Measurements from ENCODE around the gene FAM72C. TPM values are rescaled to one million over a fixed set of nuclear protein-coding genes. Genes with fewer than 3 reads are reported as not detected.
A peak's percentile ranks its signal among the peaks of the same experiment; 100 is the strongest.
"Not testable (repeated sequence)": the region's sequence is repeated elsewhere in the genome, so short reads cannot be mapped to it uniquely, and the experiment has no call there.

Gene FAM72C
- total RNA-seq, 4 donors from 2014 or later = 0.24 to 0.47 TPM; not detected in 2

GRCh38 chr1:143938922-143939321, 32.9 kb downstream of the FAM72C start:
- DNase-seq (ENCODE audit: low spot score); ATAC-seq (ENCODE audit: low FRiP score): not testable (repeated sequence)

DNA sequence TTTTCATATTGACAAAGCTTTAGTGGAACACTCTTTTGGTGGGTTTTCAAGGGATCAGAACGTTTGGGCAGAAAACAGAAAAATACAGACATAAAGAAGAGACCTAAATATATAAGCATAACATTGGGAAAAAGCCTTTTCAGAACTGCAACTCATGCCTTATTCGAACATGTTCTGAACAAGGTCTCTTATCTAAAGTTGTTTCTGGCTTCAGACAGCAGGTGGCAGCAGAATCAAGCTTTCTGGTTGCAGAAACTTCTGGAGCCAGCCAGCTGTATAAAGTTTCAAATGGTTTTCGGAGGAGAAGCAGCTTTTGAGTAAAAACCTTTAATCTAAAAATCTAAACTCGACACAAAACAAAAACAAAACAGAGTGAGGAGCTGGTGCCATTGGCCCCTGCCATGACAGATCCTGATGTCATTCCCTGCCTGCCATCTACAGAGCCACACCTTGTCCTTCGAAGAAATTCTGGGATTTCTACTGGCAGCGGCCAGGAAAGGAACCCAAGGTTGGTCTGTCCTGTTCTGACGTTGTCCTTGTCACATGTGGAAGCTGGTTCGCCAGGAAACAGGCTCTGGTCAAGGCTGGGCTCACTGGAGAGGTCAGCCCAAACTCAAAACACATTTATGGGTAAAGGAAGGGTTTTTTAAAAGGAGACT, 35.2 kb downstream of the FAM72C start:
- peak; percentile 21 for DNase-seq (ENCODE audit: low spot score)

GRCh38 chr1:143919127-143919526, 52.7 kb downstream of the FAM72C start:
- not testable (repeated sequence) for DNase-seq (ENCODE audit: low spot score); ATAC-seq (ENCODE audit: low FRiP score)

More for the DNA sequence above, 35.2 kb downstream of the FAM72C start:
- peak; percentile 76 for ATAC-seq (ENCODE audit: low FRiP score)

- not testable (repeated sequence) for DNase-seq (ENCODE audit: low spot score); ATAC-seq (ENCODE audit: low FRiP score)
These were observed 53.2 kb downstream of the FAM72C start for GRCh38 chr1:143918552-143918951.

- ATAC-seq (ENCODE audit: low FRiP score) = not testable (repeated sequence)
These were observed 58.1 kb downstream of the FAM72C start for GRCh38 chr1:143913705-143914104.

More at GRCh38 chr1:143913705-143914104, 58.1 kb downstream of the FAM72C start:
- DNase-seq (ENCODE audit: low spot score) = not testable (repeated sequence)

Small RNA genes within 50 kb of the gene (small RNA-seq; reads per million reads assigned to genes)
- gene HIST2H3PS2 = not detected

Data from omental fat pad (tissue), 4 donors.